A673 (cell line): ENCODE measurements around the gene NCOR2. TPM values are rescaled to one million over a fixed set of nuclear protein-coding genes. Genes with fewer than 3 reads are reported as not detected.

Source experiments
- BruUV-seq: library from RNA; stranded (reverse); fragments of 400-500 nt; replicated peaks from 2 replicates; lab custom pipeline; 2021; lab: Mats Ljungman, UMichigan
- CTCF ChIA-PET: fragments of 300-600 bp; sonication (Branson Sonifier 250); formaldehyde crosslinking; loops from one replicate; lab custom pipeline; 2022; ENCODE audit warnings: antibody characterized with exemption; lab: Charles Lee
- POLR2A ChIA-PET: fragments of 300-600 bp; sonication (Branson Sonifier 250); formaldehyde crosslinking; loops from one replicate; lab custom pipeline; 2022; ENCODE audit warnings: antibody characterized with exemption; ENCODE audit not compliant: low non-redundant PET; lab: Charles Lee
- DNase-seq: peaks from one replicate; pipeline ENCODE4 v3.0.0-alpha.2; 2015; ENCODE audit warnings: low spot score
- H3K27ac ChIP-seq: fragments of 200-600 bp; sonication (generic); 2 replicates; pipeline ENCODE4 v1.5.1; 2016; ENCODE audit warnings: mixed run types, low read depth, mild to moderate bottlenecking, mixed read lengths, antibody characterized with exemption, low read length; ENCODE audit not compliant: poor library complexity, severe bottlenecking
- H3K27me3 ChIP-seq: fragments of 200-600 bp; sonication (generic); replicated peaks from 2 replicates; pipeline ENCODE4 v1.6.1; 2017; ENCODE audit warnings: mixed run types, low read depth, mild to moderate bottlenecking, mixed read lengths, antibody characterized with exemption, low read length; ENCODE audit not compliant: insufficient read depth, poor library complexity
- H3K36me3 ChIP-seq: fragments of 200-600 bp; sonication (generic); 2 replicates; pipeline ENCODE4 v1.6.1; 2016; ENCODE audit warnings: mixed run types, mild to moderate bottlenecking, mixed read lengths, antibody characterized with exemption, low read length; ENCODE audit not compliant: insufficient read depth, poor library complexity, severe bottlenecking
- H3K4me1 ChIP-seq: fragments of 200-600 bp; sonication (generic); 2 replicates; pipeline ENCODE4 v1.6.1; 2017; ENCODE audit warnings: mixed run types, mild to moderate bottlenecking, mixed read lengths, antibody characterized with exemption, low read length; ENCODE audit not compliant: insufficient read depth, poor library complexity, severe bottlenecking
- H3K4me3 ChIP-seq: fragments of 200-600 bp; sonication (generic); 2 replicates; pipeline ENCODE4 v1.5.1; 2016; ENCODE audit warnings: low read depth, mixed run types, mild to moderate bottlenecking, mixed read lengths, low read length; ENCODE audit not compliant: poor library complexity, severe bottlenecking
- H3K9me3 ChIP-seq: fragments of 200-600 bp; sonication (generic); 2 replicates; pipeline ENCODE4 v1.6.1; 2016; ENCODE audit warnings: mixed run types, low read depth, mild to moderate bottlenecking, mixed read lengths, antibody characterized with exemption, low read length; ENCODE audit not compliant: poor library complexity, severe bottlenecking
- EZH2 ChIP-seq: fragments of 200-600 bp; sonication (generic); IDR thresholded peaks from 2 replicates; pipeline ENCODE4 v1.6.1; 2017; ENCODE audit warnings: borderline replicate concordance, low read depth, mild to moderate bottlenecking, mixed read lengths, antibody characterized with exemption, low read length; ENCODE audit not compliant: poor library complexity, severe bottlenecking
- intact Hi-C: fragments of 100-400 bp; cut with micrococcal nuclease; formaldehyde crosslinking; loops from one replicate; pipeline ENCODE4 v1.10.0; 2022; ENCODE audit not compliant: unreplicated experiment
- total RNA-seq: library from RNA; stranded (reverse); gene quantifications from 2 replicates; pipeline ENCODE4 v1.2.3, GENCODE V29; 2021
- TF ChIP-seq, protein P1 (sequence below): fragments of 300-800, 200-600 bp; sonication (generic); conservative IDR thresholded peaks from 2 replicates; pipeline ENCODE4 v1.5.1; 2017; ENCODE audit warnings: low read depth, mild to moderate bottlenecking, antibody characterized with exemption, low read length, moderate library complexity, mixed read lengths

NCOR2 gene
- total RNA-seq, 1 experiment from 2014 or later = 227 TPM

DNA sequence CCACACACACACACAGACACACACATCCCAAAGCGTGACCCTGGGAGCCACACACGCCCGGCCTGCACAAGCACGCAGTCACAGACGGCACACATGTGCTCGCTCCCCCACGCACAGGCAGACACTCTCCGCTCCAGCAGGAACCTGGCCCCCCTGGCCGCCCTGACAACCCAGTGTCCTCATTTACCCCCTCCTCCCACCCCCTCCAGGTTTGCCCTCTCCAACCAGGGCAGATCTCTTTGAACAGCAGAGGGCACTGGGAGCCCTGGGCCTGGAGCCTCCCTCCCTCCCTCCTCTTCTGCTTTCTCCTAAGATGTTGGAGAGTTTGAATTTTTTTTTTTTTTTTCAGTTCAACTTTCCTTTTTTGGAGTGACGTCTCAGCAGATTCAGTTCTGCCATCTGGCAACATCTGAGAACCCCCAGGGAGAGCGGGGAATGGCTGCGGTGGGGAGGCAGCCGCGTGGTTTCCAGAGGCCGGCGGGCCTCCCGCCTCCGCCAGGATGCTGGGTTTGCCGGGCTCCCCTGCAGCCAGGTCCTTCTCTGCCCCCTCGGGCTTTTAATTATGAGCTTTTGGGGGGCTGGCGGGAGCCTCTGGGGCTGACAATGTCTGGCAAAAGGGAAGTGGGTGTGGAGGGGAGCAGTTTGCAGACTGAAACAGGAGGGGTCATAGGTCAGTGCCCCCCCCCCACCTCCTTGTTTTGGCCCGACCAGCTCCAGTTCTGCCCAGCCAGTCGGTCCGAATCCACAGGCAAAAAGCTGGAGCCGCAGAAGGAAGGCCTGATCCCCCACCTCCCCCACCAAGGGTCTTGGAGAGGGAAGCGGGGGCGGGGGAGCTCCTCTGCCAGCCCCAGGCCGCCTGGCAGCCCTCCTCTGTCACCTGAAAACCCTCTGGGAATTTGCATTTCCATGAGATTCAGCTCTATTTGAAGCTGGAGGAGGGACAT is 1.3 kb upstream of the NCOR2 start:
- BruUV-seq = no TSS peak
- intact Hi-C loops = loop anchor here (5.0 kb wide), 4 partner anchors 41 to 189 kb away; no protein-coding TSS in a partner anchor

DNA sequence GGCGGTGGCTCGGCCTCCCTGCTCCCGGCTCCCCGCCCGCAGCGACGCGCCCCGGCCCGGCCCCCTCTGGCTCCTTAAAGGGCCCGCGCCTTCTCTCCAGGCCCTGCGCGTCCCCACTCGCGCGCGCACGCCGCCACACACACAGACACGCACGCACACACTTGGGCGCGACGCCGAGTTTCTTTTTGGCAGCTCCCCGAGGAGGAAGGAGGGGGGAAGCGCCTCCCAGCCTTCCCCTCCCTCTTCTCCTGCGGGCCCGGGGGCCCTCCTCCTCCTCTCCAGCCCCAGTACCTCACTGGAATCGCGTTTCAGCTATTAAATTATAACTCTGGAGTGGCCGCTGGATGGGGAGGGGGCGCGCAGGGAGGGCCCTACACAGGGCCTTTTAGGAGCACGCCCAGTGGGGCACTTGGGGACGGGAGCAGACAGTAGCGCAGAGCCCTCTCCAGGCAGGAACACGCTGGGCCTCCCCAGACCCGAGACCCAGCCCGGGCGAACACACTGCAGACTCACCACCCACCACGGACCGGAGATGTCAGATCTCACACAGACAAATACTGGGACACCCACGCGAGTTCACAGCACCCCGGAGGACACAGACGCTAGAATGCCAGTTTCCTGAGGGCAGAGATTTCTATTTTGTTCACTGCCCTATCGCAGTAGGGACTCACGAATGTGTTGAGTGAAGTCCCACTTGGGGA is 411 bp upstream of the NCOR2 start:
- Histone ChIP-seq H3K4me1 (peaks cover 38% of the 10 kb centered on the region), H3K36me3 (no peaks in the 10 kb centered on the region), H3K9me3 (no peaks in the 10 kb centered on the region), H3K27ac (peak overlapping the region; percentile 88), H3K27me3 (no peaks in the 10 kb centered on the region), H3K4me3 (peak overlapping the region; percentile 37)
- ChIA-PET POLR2A (no interaction called here), CTCF (interaction anchor here (0.5 kb wide), 1 partner anchor 197 kb away, joined by 4 read pairs; no protein-coding TSS in a partner anchor)
- DNase-seq = peak; percentile 97
- no TSS peak for BruUV-seq
- TF ChIP-seq EZH2 = no peak
- TF ChIP-seq, protein P1, sequence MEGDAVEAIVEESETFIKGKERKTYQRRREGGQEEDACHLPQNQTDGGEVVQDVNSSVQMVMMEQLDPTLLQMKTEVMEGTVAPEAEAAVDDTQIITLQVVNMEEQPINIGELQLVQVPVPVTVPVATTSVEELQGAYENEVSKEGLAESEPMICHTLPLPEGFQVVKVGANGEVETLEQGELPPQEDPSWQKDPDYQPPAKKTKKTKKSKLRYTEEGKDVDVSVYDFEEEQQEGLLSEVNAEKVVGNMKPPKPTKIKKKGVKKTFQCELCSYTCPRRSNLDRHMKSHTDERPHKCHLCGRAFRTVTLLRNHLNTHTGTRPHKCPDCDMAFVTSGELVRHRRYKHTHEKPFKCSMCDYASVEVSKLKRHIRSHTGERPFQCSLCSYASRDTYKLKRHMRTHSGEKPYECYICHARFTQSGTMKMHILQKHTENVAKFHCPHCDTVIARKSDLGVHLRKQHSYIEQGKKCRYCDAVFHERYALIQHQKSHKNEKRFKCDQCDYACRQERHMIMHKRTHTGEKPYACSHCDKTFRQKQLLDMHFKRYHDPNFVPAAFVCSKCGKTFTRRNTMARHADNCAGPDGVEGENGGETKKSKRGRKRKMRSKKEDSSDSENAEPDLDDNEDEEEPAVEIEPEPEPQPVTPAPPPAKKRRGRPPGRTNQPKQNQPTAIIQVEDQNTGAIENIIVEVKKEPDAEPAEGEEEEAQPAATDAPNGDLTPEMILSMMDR = no peak
- intact Hi-C loops = loop anchor here (2.0 to 5.0 kb wide), 5 partner anchors 41 to 189 kb away; no protein-coding TSS in a partner anchor

More for the DNA sequence above, 1.3 kb upstream of the NCOR2 start:
- Histone ChIP-seq H3K27me3 (no peaks in the 10 kb centered on the region), H3K36me3 (no peaks in the 10 kb centered on the region), H3K4me1 (peaks cover 31% of the 10 kb centered on the region), H3K4me3 (peak overlapping the region; percentile 11), H3K27ac (peak overlapping the region; percentile 88), H3K9me3 (no peaks in the 10 kb centered on the region)
- no peak for TF ChIP-seq EZH2
- TF ChIP-seq, protein P1 = peak; percentile 49
- ChIA-PET CTCF (interaction anchor here (0.6 kb wide), 1 partner anchor 197 kb away, joined by 3 read pairs; no protein-coding TSS in a partner anchor), POLR2A (interaction anchor here (0.6 kb wide), 1 partner anchor 87 kb away, joined by 4 read pairs; no protein-coding TSS in a partner anchor)
- peak; percentile 94 for DNase-seq
